ENCODE data around the gene IMPA2. TPM values are rescaled to one million over a fixed set of nuclear protein-coding genes. Genes with fewer than 3 reads are reported as not detected.
A peak's percentile ranks its signal among the peaks of the same experiment; 100 is the strongest.

Gene IMPA2
- total RNA-seq, 4 donors from 2014 or later = 28.5 to 61.7 (median 31.6) TPM

DNA sequence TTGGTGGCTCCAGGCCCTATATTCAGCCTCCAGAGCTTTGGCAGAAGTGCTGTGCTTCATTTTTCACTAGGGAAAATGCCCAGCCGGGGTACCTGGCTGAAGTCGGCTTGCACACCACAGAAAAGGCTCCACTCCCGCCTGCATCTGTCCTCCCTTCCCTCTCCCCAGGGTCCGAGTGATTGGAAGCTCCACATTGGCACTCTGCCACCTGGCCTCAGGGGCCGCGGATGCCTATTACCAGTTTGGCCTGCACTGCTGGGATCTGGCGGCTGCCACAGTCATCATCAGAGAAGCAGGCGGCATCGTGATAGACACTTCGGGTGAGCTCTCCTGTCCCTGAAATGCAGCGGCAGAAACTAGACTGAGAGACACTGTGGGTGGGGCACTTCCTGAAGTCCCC lies 47.4 kb downstream of the IMPA2 start:
- no peak overlapping the region for H3K4me3 ChIP-seq
- no peak overlapping the region for H3K27ac ChIP-seq
- intact Hi-C loops (cut with DNase I; ENCODE audit: low total_unique reads) = no loop called here
- no peaks in the 10 kb centered on the region for H3K36me3 ChIP-seq
- no peak for TF ChIP-seq POLR2A (IDR thresholded peaks at IDR 0.05)
- TF ChIP-seq, protein P1, sequence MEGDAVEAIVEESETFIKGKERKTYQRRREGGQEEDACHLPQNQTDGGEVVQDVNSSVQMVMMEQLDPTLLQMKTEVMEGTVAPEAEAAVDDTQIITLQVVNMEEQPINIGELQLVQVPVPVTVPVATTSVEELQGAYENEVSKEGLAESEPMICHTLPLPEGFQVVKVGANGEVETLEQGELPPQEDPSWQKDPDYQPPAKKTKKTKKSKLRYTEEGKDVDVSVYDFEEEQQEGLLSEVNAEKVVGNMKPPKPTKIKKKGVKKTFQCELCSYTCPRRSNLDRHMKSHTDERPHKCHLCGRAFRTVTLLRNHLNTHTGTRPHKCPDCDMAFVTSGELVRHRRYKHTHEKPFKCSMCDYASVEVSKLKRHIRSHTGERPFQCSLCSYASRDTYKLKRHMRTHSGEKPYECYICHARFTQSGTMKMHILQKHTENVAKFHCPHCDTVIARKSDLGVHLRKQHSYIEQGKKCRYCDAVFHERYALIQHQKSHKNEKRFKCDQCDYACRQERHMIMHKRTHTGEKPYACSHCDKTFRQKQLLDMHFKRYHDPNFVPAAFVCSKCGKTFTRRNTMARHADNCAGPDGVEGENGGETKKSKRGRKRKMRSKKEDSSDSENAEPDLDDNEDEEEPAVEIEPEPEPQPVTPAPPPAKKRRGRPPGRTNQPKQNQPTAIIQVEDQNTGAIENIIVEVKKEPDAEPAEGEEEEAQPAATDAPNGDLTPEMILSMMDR (IDR thresholded peaks at IDR 0.05) = no peak
- no peak for DNase-seq
- H3K9me3 ChIP-seq = no peaks in the 10 kb centered on the region
- no peaks in the 10 kb centered on the region for H3K27me3 ChIP-seq
- H3K4me1 ChIP-seq = no peaks in the 10 kb centered on the region

DNA sequence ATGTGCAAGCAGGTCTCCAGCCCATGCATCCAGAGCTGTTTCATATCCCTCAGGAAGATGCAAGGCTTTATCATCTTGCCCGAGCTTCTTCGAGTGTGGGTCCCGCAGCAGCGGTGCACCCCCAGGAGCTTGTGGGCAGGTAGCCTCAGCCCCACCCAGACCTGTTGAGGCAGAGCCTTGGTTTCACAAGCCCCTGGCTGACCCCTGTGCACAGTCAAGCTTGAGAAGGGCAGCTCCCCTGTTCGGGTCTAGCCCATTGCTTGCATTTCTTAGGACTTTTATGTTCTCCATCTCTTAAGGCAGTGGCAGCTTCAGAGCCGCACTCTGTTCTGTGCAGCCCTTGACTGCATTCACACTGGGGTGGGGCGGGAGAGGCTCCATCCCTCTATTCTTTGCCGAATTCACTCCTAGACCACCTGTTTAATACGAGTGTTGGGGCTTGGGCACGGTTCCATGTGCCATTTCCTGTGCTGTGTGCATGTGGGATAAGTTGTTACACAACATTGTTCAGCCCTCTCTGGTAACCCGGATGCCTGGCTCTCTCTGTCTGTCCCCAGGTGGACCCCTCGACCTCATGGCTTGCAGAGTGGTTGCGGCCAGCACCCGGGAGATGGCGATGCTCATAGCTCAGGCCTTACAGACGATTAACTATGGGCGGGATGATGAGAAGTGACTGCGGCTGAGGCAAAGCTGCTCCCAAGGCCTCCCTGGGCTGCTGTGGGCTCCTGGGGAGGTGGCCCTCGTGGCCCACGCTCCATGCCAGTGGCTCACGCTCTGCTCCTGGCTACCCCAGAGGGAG lies 48.7 kb downstream of the IMPA2 start:
- Histone ChIP-seq H3K4me3 (no peak overlapping the region), H3K9me3 (no peaks in the 10 kb centered on the region), H3K36me3 (no peaks in the 10 kb centered on the region), H3K4me1 (no peaks in the 10 kb centered on the region), H3K27ac (no peak overlapping the region), H3K27me3 (no peaks in the 10 kb centered on the region)
- intact Hi-C loops (cut with DNase I; ENCODE audit: low total_unique reads) = loop anchor here (10.0 kb wide), 1 partner anchor 375 kb away; no protein-coding TSS in a partner anchor
- DNase-seq = no peak
- TF ChIP-seq, protein P1 (IDR thresholded peaks at IDR 0.05) = no peak
- no peak for TF ChIP-seq POLR2A (IDR thresholded peaks at IDR 0.05)

DNA sequence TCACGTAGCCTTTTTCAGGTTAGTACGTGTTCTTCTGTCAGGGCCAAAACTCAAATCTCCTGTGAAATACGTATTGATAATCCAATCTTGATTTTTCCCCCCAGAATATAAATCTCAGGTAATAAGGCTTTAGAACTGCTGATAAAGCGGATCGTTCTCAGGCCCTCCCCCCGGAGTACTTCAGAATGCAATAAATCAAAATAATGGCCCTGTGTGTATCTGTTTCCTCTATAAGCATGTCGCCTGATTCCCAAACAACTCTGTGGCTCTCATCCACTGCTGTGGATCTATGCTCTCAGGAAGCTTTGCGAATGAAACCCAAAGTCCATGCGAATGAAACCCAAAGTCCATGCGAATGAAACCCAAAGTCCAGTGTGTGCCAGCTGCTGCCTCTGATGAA lies 49.4 kb downstream of the IMPA2 start:
- H3K4me1 ChIP-seq = no peaks in the 10 kb centered on the region
- DNase-seq = no peak

DNA sequence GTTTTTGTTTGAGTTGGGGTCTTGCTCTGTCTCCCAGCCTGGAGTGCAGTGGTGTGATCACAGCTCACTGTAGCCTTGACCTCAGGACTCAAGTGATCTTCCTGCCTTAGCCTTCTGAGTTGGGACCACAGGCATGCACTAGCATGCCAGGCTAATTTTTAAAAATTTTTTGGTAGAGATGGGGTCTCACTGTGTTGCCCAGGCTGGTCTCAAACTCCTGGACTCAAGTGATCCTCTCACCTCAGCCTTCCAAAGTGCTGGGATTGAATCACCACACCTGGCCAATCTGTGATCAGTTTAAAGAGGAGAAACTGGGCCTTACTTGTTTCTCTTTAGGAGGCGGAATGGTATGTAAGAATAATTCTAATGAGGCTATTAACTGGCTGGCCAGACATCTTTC lies 49.9 kb downstream of the IMPA2 start:
- H3K4me1 ChIP-seq = no peaks in the 10 kb centered on the region
- DNase-seq = no peak
- H3K27me3 ChIP-seq = no peaks in the 10 kb centered on the region
- no peaks in the 10 kb centered on the region for H3K9me3 ChIP-seq
- TF ChIP-seq, protein P1 (IDR thresholded peaks at IDR 0.05) = no peak
- TF ChIP-seq POLR2A (IDR thresholded peaks at IDR 0.05) = no peak
- H3K27ac ChIP-seq = peak overlapping the region; percentile 37 to 59
- no peaks in the 10 kb centered on the region for H3K36me3 ChIP-seq
- no peak overlapping the region for H3K4me3 ChIP-seq
- intact Hi-C loops (cut with DNase I; ENCODE audit: low total_unique reads) = loop anchor here (10.0 kb wide), 1 partner anchor 376 kb away; no protein-coding TSS in a partner anchor

More for the DNA sequence above, 49.4 kb downstream of the IMPA2 start:
- no peak overlapping the region for H3K4me3 ChIP-seq
- TF ChIP-seq POLR2A (IDR thresholded peaks at IDR 0.05) = no peak
- no peaks in the 10 kb centered on the region for H3K27me3 ChIP-seq
- intact Hi-C loops (cut with DNase I; ENCODE audit: low total_unique reads) = loop anchor here (10.0 kb wide), 1 partner anchor 376 kb away; no protein-coding TSS in a partner anchor
- no peaks in the 10 kb centered on the region for H3K36me3 ChIP-seq
- H3K9me3 ChIP-seq = no peaks in the 10 kb centered on the region
- H3K27ac ChIP-seq = peak overlapping the region in 1 of 2 donors; percentile 59

DNA sequence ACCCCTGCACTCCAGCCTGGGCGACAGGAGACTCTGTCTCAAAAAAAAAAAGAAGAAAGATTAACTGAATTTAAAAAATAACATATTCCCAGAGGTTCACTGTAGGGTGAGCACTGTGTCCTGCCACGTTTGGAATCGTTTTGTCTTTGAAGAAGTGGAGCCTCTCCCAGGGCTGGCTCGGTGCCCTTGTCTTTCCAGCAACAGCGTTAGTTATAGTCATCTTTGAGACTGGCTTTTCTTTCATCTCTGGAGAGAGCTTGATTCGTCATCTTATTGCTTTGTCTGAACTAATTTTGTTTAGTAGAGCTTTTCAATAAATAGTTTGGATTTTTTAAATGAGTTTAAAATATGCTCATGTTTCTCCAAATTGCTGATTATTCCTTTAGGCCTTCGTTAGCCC lies 50.5 kb downstream of the IMPA2 start:
- no peaks in the 10 kb centered on the region for H3K4me1 ChIP-seq
- DNase-seq = peak; percentile 61 to 62
- TF ChIP-seq POLR2A (IDR thresholded peaks at IDR 0.05) = no peak
- TF ChIP-seq, protein P1 (IDR thresholded peaks at IDR 0.05) = no peak
- intact Hi-C loops (cut with DNase I; ENCODE audit: low total_unique reads) = loop anchor here (10.0 kb wide), 1 partner anchor 377 kb away; no protein-coding TSS in a partner anchor
- H3K9me3 ChIP-seq = no peaks in the 10 kb centered on the region
- H3K27me3 ChIP-seq = no peaks in the 10 kb centered on the region
- H3K27ac ChIP-seq = peak overlapping the region; percentile 37 to 59
- no peaks in the 10 kb centered on the region for H3K36me3 ChIP-seq
- no peak overlapping the region for H3K4me3 ChIP-seq

Measured in uterus (tissue), 4 donors.